Peyer's patch (tissue), 4 donors: ENCODE results near the gene TRIM24. TPM values are rescaled to one million over a fixed set of nuclear protein-coding genes. Genes with fewer than 3 reads are reported as not detected.

Source experiments
- DNase-seq, 3 donors: peaks; one replicate each; pipeline ENCODE4 v3.0.0-alpha.2; 2017 to 2019
- H3K27ac ChIP-seq, 4 donors: fragments of 200-600 bp; sonication (generic); one replicate each; pipeline ENCODE4 v1.5.1; 2016 to 2019
- H3K27me3 ChIP-seq, 2 donors: fragments of 200-600 bp; sonication (generic); one replicate each; pipeline ENCODE4 v1.5.1; 2019
- H3K36me3 ChIP-seq, 3 donors: fragments of 200-600 bp; sonication (generic); one replicate each; pipeline ENCODE4 v1.5.1; 2016 to 2019
- H3K4me1 ChIP-seq, 4 donors: fragments of 200-600 bp; sonication (generic); one replicate each; pipeline ENCODE4 v1.5.1; 2016 to 2019
- H3K4me3 ChIP-seq, 4 donors: fragments of 200-600 bp; sonication (generic); 1 replicate in 3 of 4; 2 replicates in 1 of 4; pipeline ENCODE4 v1.5.1; 2016 to 2019; ENCODE audit warnings: mild to moderate bottlenecking in 1 of 4
- H3K9me3 ChIP-seq, 4 donors: fragments of 200-600 bp; sonication (generic); one replicate each; pipeline ENCODE4 v1.5.1; 2016 to 2019; ENCODE audit warnings: mild to moderate bottlenecking in 1 of 4
- CTCF ChIP-seq, 6 experiments: fragments of 450-650 bp in 4 of 6; fragments of 200-600 bp in 2 of 6; sonication (generic) in 1 of 6; IDR thresholded peaks; one replicate each; pipeline ENCODE4 v1.5.1; 2017 to 2019; ENCODE audit warnings: antibody characterized with exemption in 6 of 6, mild to moderate bottlenecking in 3 of 6, moderate library complexity in 1 of 6
- POLR2A ChIP-seq, 2 donors: fragments of 450-650 bp; IDR thresholded peaks; one replicate each; pipeline ENCODE4 v1.5.1; 2017; ENCODE audit warnings: antibody characterized with exemption in 2 of 2, mild to moderate bottlenecking in 2 of 2, moderate library complexity in 2 of 2
- total RNA-seq, 4 donors: library from RNA; depleted of rRNA; stranded (reverse); fragments of >200 nt; gene quantifications; one replicate each; pipeline ENCODE4 v1.1.0, GENCODE V29; 2016

TRIM24 gene
- total RNA-seq, 4 donors from 2014 or later, result 15.7 to 18.7 (median 16.6) TPM

DNA sequence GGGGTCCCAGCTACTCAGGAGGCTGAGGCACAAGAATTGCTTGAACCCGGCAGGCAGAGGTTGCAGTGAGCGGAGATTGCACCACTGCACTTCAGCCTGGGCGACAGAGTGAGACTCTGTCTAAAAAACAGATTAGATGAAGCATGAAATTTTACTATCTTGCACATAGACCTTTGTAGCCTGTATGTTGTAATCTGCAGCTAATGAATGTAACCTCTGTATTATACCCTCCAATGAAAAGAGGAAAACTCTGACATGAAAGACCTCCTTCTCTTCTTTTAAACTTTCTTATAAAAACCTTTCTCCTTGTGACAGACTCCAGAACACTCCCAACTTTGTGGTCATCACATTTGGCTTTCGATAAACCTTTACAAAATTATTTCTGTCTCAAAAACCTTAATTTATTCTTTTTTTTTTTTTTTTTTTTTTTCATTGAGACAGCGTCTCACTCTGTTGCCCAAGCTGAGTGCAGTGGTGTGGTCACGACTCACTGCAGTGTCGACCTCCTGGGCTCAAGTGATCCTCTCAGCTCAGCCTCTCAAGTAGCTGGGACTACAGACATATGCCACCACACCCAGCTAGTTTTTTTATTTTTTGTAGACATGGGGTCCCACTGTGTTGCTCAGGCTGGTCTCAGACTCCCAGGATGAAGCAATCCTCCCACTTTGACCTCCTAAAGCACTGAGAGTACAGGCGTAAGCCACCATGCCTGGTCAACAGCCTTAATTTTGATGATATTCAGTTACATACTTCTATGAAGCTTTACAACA lies 143.7 kb downstream of the TRIM24 start:
- no peaks in the 10 kb centered on the region for H3K4me1 ChIP-seq
- H3K27me3 ChIP-seq, result no peaks in the 10 kb centered on the region
- DNase-seq, result no peak
- TF ChIP-seq CTCF (IDR thresholded peaks at IDR 0.05) (no peak), POLR2A (IDR thresholded peaks at IDR 0.05) (no peak)
- H3K27ac ChIP-seq, result no peak overlapping the region
- no peaks in the 10 kb centered on the region for H3K9me3 ChIP-seq
- H3K4me3 ChIP-seq, result no peak overlapping the region
- no peaks in the 10 kb centered on the region for H3K36me3 ChIP-seq

- Histone ChIP-seq H3K4me1 (no peaks in the 10 kb centered on the region), H3K36me3 (no peaks in the 10 kb centered on the region), H3K27me3 (no peaks in the 10 kb centered on the region), H3K27ac (no peak overlapping the region), H3K9me3 (no peaks in the 10 kb centered on the region), H3K4me3 (no peak overlapping the region)
- TF ChIP-seq CTCF (IDR thresholded peaks at IDR 0.05) (no peak), POLR2A (IDR thresholded peaks at IDR 0.05) (no peak)
- DNase-seq, result no peak
These were observed 146.2 kb downstream of the TRIM24 start for GRCh38 chr7:138606236-138606635.

DNA sequence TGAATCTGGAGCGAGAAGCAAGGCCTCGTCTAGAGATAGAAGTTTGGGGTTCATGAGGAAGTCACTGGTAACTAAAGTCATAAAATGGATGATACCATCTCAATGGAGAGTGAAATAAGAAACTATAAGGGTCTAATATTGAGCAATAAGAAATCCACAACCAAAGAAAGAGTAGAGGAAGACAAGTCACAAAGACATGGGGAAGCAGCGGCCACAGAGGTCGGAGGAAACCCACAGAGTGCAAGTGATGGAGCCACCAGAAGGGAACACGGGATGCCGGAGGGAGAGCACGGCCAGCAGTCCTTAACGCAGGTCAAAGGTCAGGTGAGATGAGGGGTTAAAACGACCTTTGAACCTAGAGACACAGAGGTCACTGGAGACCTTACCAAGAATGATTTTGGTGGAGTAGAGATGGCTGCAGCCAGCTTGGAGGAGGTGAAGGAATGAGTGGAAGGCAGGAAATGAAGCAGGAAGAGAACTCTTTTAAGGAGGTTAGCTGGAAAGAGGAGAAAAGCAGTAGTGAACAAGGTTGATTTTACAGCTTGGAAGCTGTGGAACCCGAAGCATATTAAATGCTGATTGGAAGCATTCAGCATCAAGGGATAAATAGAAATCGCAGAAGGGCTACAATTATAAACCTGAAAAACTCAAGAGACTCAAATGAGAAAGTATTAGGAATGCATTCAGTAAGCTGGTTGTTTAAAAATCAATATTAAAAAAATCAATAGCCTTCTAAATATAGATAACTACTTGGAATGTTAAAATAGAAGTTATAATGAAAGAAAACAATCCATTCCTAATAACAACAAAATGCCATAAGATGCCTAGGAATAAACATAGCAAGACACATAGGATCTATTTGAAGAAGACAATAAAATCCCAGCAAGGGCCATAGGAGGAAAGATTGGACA lies 147.4 kb downstream of the TRIM24 start:
- DNase-seq, result no peak
- no peaks in the 10 kb centered on the region for H3K9me3 ChIP-seq
- no peak overlapping the region for H3K4me3 ChIP-seq
- H3K27ac ChIP-seq, result no peak overlapping the region
- H3K4me1 ChIP-seq, result no peaks in the 10 kb centered on the region
- H3K27me3 ChIP-seq, result no peaks in the 10 kb centered on the region
- TF ChIP-seq CTCF (IDR thresholded peaks at IDR 0.05) (no peak), POLR2A (IDR thresholded peaks at IDR 0.05) (no peak)
- H3K36me3 ChIP-seq, result no peaks in the 10 kb centered on the region

- no peak overlapping the region for H3K4me3 ChIP-seq
- H3K4me1 ChIP-seq, result no peaks in the 10 kb centered on the region
- DNase-seq, result no peak
- no peaks in the 10 kb centered on the region for H3K27me3 ChIP-seq
- no peaks in the 10 kb centered on the region for H3K9me3 ChIP-seq
- H3K36me3 ChIP-seq, result no peaks in the 10 kb centered on the region
- H3K27ac ChIP-seq, result no peak overlapping the region
- TF ChIP-seq POLR2A (IDR thresholded peaks at IDR 0.05), result no peak
- no peak for TF ChIP-seq CTCF (IDR thresholded peaks at IDR 0.05)
These were observed 148.2 kb downstream of the TRIM24 start for GRCh38 chr7:138608275-138608674.

DNA sequence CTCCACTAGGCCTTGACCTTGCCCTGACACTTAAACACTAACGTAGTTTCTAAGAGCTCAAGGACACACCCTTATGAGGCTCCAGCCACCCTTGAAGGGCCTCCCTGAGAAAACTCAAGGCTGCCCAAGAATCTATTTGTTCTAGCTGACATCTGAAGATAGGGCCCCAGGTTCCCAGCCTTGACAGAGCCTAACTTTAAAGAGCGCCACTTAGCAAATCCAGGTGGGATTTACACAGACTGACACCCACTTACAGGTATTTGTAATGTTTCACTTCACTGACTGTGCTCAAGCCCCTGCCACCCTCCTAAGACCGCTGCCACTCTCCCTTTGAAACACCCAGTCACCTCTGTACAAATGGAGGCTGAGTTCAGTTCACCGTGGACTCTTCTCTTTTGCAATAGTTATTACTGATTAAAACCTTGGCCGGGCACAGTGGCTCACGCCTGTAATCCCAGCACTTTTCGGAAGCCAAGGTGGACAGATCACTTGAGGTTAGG lies 150.7 kb downstream of the TRIM24 start:
- no peak for DNase-seq
- H3K36me3 ChIP-seq, result no peaks in the 10 kb centered on the region
- TF ChIP-seq POLR2A (IDR thresholded peaks at IDR 0.05) (no peak), CTCF (IDR thresholded peaks at IDR 0.05) (no peak)
- H3K4me3 ChIP-seq, result no peak overlapping the region
- H3K4me1 ChIP-seq, result no peaks in the 10 kb centered on the region
- no peaks in the 10 kb centered on the region for H3K27me3 ChIP-seq
- H3K9me3 ChIP-seq, result no peaks in the 10 kb centered on the region
- H3K27ac ChIP-seq, result no peak overlapping the region
